Activated T-helper 1 cell treated with anti-CD3 and anti-CD28 coated beads, Interleukin-2, amount 50 U/mL, for 16 hours (primary cell): ENCODE data around the gene ZNF275.
"Not testable (repeated sequence)": the region's sequence is repeated elsewhere in the genome, so short reads cannot be mapped to it uniquely, and the experiment has no call there.

Source experiments
- DNase-seq, 2 donors: peaks; one replicate each; pipeline ENCODE4 v3.0.0-alpha.2; 2020; ENCODE audit warnings: low read depth in 1 of 2, low spot score in 1 of 2

The ZNF275 gene

GRCh38 chrX:153319295-153320046, 14.5 kb upstream of the ZNF275 start:
- DNase-seq: no peak

GRCh38 chrX:153320047-153320443, 13.9 kb upstream of the ZNF275 start:
- DNase-seq: not testable (repeated sequence)

- DNase-seq: no peak
Measured at GRCh38 chrX:153320555-153321184, 13.3 kb upstream of the ZNF275 start.

GRCh38 chrX:153321381-153322124, 12.4 kb upstream of the ZNF275 start, which contains the start of gene PNMA6F:
PNMA6F (minus strand) TSS chrX:153321767; CDS start chrX:153320674, 1,093 bp downstream.
- DNase-seq: no peak

- no peak for DNase-seq
Measured at GRCh38 chrX:153327561-153327960, 6.4 kb upstream of the ZNF275 start.

GRCh38 chrX:153333266-153333665, 687 bp upstream of the ZNF275 start:
- no peak for DNase-seq

- DNase-seq: no peak
Measured at GRCh38 chrX:153334654-153335295, 822 bp downstream of the ZNF275 start.

GRCh38 chrX:153336121-153336894, 2.4 kb downstream of the ZNF275 start:
- no peak for DNase-seq

- no peak for DNase-seq
Measured at GRCh38 chrX:153336988-153337387, 3.0 kb downstream of the ZNF275 start.

GRCh38 chrX:153338836-153339235, 4.9 kb downstream of the ZNF275 start:
- DNase-seq: no peak

- DNase-seq: no peak
Measured at GRCh38 chrX:153339662-153340061, 5.7 kb downstream of the ZNF275 start.

- no peak for DNase-seq
Measured at GRCh38 chrX:153340111-153340510, 6.2 kb downstream of the ZNF275 start.

GRCh38 chrX:153342762-153343558, 9.0 kb downstream of the ZNF275 start:
- DNase-seq: no peak

- DNase-seq: no peak
Measured at GRCh38 chrX:153343674-153344073, 9.7 kb downstream of the ZNF275 start.

GRCh38 chrX:153347530-153347929, 13.6 kb downstream of the ZNF275 start:
- DNase-seq: no peak

- DNase-seq: no peak
Measured at GRCh38 chrX:153348421-153348820, 14.5 kb downstream of the ZNF275 start.

- no peak for DNase-seq
Measured at GRCh38 chrX:153349952-153350351, 16.0 kb downstream of the ZNF275 start.

GRCh38 chrX:153351981-153352380, 18.0 kb downstream of the ZNF275 start:
- no peak for DNase-seq

GRCh38 chrX:153352858-153353257, 18.9 kb downstream of the ZNF275 start:
- DNase-seq: no peak

GRCh38 chrX:153353416-153353815, 19.5 kb downstream of the ZNF275 start:
- DNase-seq: no peak
